ENCODE data around the gene CCDC14. TPM values are rescaled to one million over a fixed set of nuclear protein-coding genes. Genes with fewer than 3 reads are reported as not detected.

Gene CCDC14
- total and polyA plus RNA-seq, 10 donors, result 13.6 to 53.9 (median 27.4) TPM

DNA sequence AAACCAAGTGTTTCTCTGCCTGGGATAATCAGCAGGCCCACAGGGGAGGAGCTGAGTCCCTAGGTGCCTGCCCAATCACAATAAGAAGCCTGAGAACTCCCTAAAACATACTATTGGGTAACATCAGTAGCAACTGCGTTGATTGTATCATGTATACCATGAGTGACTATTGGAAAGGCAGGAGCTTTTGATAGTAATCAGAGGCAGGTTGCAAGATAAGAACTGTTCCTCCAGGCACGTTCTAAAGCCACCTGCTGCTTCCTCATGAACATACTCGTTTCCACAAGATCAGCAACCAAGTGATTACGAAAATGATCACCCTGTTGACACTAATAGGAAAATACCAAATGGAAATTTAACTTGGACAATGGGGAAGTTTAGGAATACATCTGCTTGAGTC lies 83.6 kb downstream of the CCDC14 start:
- Histone ChIP-seq H3K4me3 (no peak overlapping the region), H3K4me1 (peaks cover 0 to 9% (median 0%) of the 10 kb centered on the region in 6 donors), H3K27ac (no peak overlapping the region), H3K9me3 (no peaks in the 10 kb centered on the region), H3K36me3 (no peaks in the 10 kb centered on the region), H3K27me3 (replicated peaks in 1 of 7) (peaks cover 0 to 17% (median 0%) of the 10 kb centered on the region in 7 donors)
- 62 to 82% (median 67%) methylated on average over 4 of the region's 4 CpGs for WGBS, 5 donors
- intact Hi-C loops (cut with DNase I; ENCODE audit: low total_unique reads), result no loop called here
- TF ChIP-seq, protein P1, sequence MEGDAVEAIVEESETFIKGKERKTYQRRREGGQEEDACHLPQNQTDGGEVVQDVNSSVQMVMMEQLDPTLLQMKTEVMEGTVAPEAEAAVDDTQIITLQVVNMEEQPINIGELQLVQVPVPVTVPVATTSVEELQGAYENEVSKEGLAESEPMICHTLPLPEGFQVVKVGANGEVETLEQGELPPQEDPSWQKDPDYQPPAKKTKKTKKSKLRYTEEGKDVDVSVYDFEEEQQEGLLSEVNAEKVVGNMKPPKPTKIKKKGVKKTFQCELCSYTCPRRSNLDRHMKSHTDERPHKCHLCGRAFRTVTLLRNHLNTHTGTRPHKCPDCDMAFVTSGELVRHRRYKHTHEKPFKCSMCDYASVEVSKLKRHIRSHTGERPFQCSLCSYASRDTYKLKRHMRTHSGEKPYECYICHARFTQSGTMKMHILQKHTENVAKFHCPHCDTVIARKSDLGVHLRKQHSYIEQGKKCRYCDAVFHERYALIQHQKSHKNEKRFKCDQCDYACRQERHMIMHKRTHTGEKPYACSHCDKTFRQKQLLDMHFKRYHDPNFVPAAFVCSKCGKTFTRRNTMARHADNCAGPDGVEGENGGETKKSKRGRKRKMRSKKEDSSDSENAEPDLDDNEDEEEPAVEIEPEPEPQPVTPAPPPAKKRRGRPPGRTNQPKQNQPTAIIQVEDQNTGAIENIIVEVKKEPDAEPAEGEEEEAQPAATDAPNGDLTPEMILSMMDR (IDR thresholded peaks at IDR 0.05 in 8 of 11, conservative IDR thresholded peaks at IDR 0.05 in 3 of 11), result no peak
- no peak for TF ChIP-seq POLR2AphosphoS5 (IDR thresholded peaks at IDR 0.05)
- TF ChIP-seq POLR2A (IDR thresholded peaks at IDR 0.05), result no peak
- DNase-seq, result no peak

DNA sequence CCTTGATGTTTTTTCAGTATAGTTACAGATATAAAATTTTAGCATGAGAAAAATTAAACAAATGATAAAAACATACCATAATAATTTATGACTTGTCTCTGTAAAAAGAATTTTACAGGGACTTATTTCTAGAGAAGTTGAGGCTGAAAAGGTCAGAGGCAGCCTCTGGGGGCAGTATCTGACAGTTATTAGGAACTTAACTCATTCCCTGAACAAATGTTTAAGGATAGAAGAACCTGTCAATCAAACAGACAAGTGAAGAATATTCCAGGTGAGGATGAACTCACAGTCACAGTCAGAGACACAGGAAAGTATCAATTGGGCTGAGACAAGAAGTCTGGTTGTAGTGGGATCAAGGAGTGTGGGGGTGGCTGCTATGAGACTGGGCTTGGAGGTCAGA lies 84.2 kb downstream of the CCDC14 start:
- Histone ChIP-seq H3K4me3 (no peak overlapping the region), H3K9me3 (no peaks in the 10 kb centered on the region), H3K27ac (no peak overlapping the region), H3K4me1 (peaks cover 0 to 9% (median 0%) of the 10 kb centered on the region in 6 donors), H3K36me3 (no peaks in the 10 kb centered on the region), H3K27me3 (replicated peaks in 1 of 7) (peaks cover 0 to 13% (median 0%) of the 10 kb centered on the region in 7 donors)
- no peak for TF ChIP-seq POLR2AphosphoS5 (IDR thresholded peaks at IDR 0.05)
- no peak for TF ChIP-seq POLR2A (IDR thresholded peaks at IDR 0.05)
- TF ChIP-seq, protein P1 (IDR thresholded peaks at IDR 0.05 in 8 of 11, conservative IDR thresholded peaks at IDR 0.05 in 3 of 11), result no peak
- DNase-seq, result no peak
- intact Hi-C loops (cut with DNase I; ENCODE audit: low total_unique reads), result no loop called here

DNA sequence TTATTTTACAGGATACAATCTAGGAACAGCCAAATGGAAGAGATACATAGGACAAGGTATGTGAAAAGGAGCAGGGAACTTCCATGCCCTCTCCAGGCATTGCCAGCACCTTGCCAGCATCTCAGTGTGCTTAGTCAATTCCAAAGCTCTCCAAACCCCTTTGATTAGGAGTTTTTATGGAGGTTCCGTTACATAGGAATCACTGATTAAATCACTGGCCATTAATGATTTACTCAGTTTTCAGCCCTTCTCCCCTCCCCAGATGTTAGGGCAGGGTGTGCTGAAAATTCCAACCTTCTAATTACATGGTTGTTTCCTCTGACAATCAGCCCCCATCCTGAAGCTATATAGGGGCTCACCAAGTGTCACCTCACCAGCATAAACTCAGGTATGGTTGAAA lies 88.4 kb downstream of the CCDC14 start:
- DNase-seq, result no peak
- Histone ChIP-seq H3K4me1 (no peaks in the 10 kb centered on the region), H3K36me3 (no peaks in the 10 kb centered on the region), H3K27me3 (replicated peaks in 1 of 7) (no peaks in the 10 kb centered on the region), H3K27ac (no peak overlapping the region), H3K9me3 (no peaks in the 10 kb centered on the region), H3K4me3 (no peak overlapping the region)
- intact Hi-C loops (cut with DNase I; ENCODE audit: low total_unique reads), result no loop called here
- WGBS, 5 donors, result 91 to 100% (median 100%) methylated on average over 1 of the region's 1 CpG
- TF ChIP-seq POLR2A (IDR thresholded peaks at IDR 0.05) (no peak), POLR2AphosphoS5 (IDR thresholded peaks at IDR 0.05) (no peak)
- TF ChIP-seq, protein P1 (IDR thresholded peaks at IDR 0.05 in 8 of 11, conservative IDR thresholded peaks at IDR 0.05 in 3 of 11), result no peak

DNA sequence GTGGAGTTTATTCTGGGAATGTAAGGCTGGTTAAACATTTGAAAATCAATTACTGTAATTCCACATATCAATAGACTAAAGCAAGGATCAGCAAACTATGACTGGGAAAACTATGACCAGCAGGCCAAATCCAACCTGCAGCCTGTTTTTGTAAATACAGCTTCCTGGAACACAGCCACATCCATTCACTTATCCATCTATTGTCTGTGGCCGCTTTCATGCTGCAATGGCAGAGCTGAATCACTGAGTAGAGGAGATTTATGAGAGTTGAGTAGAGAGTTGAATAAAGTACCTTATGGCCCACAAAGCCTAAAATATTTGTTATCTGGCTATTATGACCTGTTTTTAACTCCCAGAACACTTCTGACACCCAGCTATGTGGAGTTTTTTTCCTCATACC lies 89.1 kb downstream of the CCDC14 start:
- intact Hi-C loops (cut with DNase I; ENCODE audit: low total_unique reads), result no loop called here

More for the DNA sequence above, 89.1 kb downstream of the CCDC14 start:
- no peak overlapping the region for H3K27ac ChIP-seq
- no peaks in the 10 kb centered on the region for H3K27me3 ChIP-seq (replicated peaks in 1 of 7)
- TF ChIP-seq POLR2A (IDR thresholded peaks at IDR 0.05) (no peak), POLR2AphosphoS5 (IDR thresholded peaks at IDR 0.05) (no peak)
- TF ChIP-seq, protein P1 (IDR thresholded peaks at IDR 0.05 in 8 of 11, conservative IDR thresholded peaks at IDR 0.05 in 3 of 11), result no peak
- H3K4me3 ChIP-seq, result no peak overlapping the region
- no peaks in the 10 kb centered on the region for H3K9me3 ChIP-seq
- no peak for DNase-seq
- H3K4me1 ChIP-seq, result no peaks in the 10 kb centered on the region
- WGBS, 5 donors, result 81 to 95% (median 93%) methylated on average over 1 of the region's 1 CpG
- no peaks in the 10 kb centered on the region for H3K36me3 ChIP-seq

All from spleen (tissue), 11 donors.